OCI-LY3 (cell line): ENCODE results near the gene RABGAP1.

Source experiments
- EZH2phosphoT487 ChIP-seq: fragments of 200-600 bp; shearing (Covaris generic); IDR thresholded peaks from 2 replicates; pipeline ENCODE4 v1.6.1; 2018; ENCODE audit warnings: antibody characterized with exemption, mixed run types, low read depth
- TF ChIP-seq, protein P1 (sequence below): fragments of 200-600, 300-600 bp; sonication (generic); IDR thresholded peaks from 2 replicates; pipeline ENCODE4 v1.5.1; 2014; ENCODE audit warnings: antibody characterized with exemption, low read length, low read depth

DNA sequence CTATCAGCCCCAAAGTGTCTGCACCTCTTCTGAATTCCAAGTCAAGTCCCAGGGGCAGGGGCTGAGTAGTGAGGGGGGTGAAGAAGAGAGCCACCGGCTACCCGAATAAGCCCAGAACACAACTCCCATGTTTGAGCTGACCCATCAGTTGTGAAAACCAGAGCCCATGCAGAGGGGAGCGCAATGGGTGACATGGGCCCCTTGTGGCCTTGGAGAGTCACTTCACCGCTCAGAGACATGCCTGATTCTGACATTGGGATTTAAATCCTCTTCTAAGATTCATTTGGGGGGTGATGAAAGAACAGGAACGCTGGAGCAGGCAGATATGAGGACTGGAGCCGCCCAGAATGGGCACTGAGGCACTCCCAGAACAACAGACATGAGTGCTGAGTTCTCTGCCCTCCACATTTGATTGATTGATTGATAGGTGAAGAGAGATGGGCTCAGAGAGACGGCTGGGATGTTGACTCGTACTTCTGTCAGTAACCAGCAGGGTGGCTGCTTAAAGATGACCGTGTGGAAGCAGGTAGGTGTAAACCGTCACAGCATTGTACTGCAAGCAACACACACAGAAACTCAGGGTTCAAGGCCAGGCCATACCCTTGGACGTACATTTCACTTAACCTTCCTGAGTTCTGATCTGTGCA lies 166.9 kb downstream of the RABGAP1 start:
- TF ChIP-seq, protein P1, sequence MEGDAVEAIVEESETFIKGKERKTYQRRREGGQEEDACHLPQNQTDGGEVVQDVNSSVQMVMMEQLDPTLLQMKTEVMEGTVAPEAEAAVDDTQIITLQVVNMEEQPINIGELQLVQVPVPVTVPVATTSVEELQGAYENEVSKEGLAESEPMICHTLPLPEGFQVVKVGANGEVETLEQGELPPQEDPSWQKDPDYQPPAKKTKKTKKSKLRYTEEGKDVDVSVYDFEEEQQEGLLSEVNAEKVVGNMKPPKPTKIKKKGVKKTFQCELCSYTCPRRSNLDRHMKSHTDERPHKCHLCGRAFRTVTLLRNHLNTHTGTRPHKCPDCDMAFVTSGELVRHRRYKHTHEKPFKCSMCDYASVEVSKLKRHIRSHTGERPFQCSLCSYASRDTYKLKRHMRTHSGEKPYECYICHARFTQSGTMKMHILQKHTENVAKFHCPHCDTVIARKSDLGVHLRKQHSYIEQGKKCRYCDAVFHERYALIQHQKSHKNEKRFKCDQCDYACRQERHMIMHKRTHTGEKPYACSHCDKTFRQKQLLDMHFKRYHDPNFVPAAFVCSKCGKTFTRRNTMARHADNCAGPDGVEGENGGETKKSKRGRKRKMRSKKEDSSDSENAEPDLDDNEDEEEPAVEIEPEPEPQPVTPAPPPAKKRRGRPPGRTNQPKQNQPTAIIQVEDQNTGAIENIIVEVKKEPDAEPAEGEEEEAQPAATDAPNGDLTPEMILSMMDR, result no peak
- no peak for TF ChIP-seq EZH2phosphoT487
